ENCODE results near the gene KCNC3. TPM values are rescaled to one million over a fixed set of nuclear protein-coding genes. Genes with fewer than 3 reads are reported as not detected.

Gene KCNC3
- total and polyA plus RNA-seq, 2 of the 13 experiments (the other 11 are each of a cell fraction or from before 2014, with no cell fraction given): 0.29 to 1.7 TPM

GRCh38 chr19:50314724-50315708 lies 14.2 kb downstream of the KCNC3 start:
- in situ Hi-C loops (cut with HindIII; ENCODE audit: extremely low pct_ligation_motif_present, low pct_unique_long_range_greater_than_20kb): no loop called here
- no peak overlapping the region for H3K4me2 ChIP-seq (ENCODE audit: low read depth, low read length)
- ChIA-PET POLR2A (no interaction called here), CTCF (ENCODE audit: low intra/inter-chr PET ratio, low total read pairs) (no interaction called here)
- H3K9ac ChIP-seq (ENCODE audit: insufficient read depth, low read depth, low read length): no peak overlapping the region
- WGBS (ENCODE audit: low lambda C conversion rate): 84% methylated on average over 39 of the region's 40 CpGs
- H3K4me1 ChIP-seq (ENCODE audit: insufficient read depth, low read length): peaks cover 13% of the 10 kb centered on the region
- TF ChIP-seq ATRX (CRISPR knock-in tag; IDR thresholded peaks at IDR 0.05; ENCODE audit: borderline replicate concordance): no peak
- TF ChIP-seq ZNF10 (CRISPR knock-in tag; IDR thresholded peaks at IDR 0.05; ENCODE audit: borderline replicate concordance, low read depth): no peak
- TF ChIP-seq CSRNP1 (CRISPR knock-in tag; IDR thresholded peaks at IDR 0.05): no peak
- TF ChIP-seq ZNF556 (CRISPR knock-in tag; IDR thresholded peaks at IDR 0.05; ENCODE audit: borderline replicate concordance): no peak
- no peak for TF ChIP-seq PCBP2 (optimal IDR thresholded peaks at IDR 0.05; ENCODE audit: low read depth, low read length, poor library complexity, severe bottlenecking)
- TF ChIP-seq IRF1 (CRISPR knock-in tag; IDR thresholded peaks at IDR 0.05; ENCODE audit: low read depth): no peak
- TF ChIP-seq ZNF451 (CRISPR knock-in tag; IDR thresholded peaks at IDR 0.05): no peak
- TF ChIP-seq HOXD1 (CRISPR knock-in tag; IDR thresholded peaks at IDR 0.05): no peak
- no peak for TF ChIP-seq ZNF337 (CRISPR knock-in tag; IDR thresholded peaks at IDR 0.05; ENCODE audit: borderline replicate concordance, low read depth)
- TF ChIP-seq NONO (IDR thresholded peaks at IDR 0.05): no peak
- TF ChIP-seq NONO (CRISPR knock-in tag; conservative IDR thresholded peaks at IDR 0.05): no peak
- no peak for TF ChIP-seq DRAP1 (CRISPR knock-in tag; IDR thresholded peaks at IDR 0.05)
- no peak for TF ChIP-seq NR2F2 (IDR thresholded peaks at IDR 0.05; ENCODE audit: borderline replicate concordance, low read depth)
- no peak for TF ChIP-seq GPBP1L1 (CRISPR knock-in tag; IDR thresholded peaks at IDR 0.05)
- intact Hi-C loops (cut with micrococcal nuclease; ENCODE audit: unreplicated experiment): no loop called here
- no peaks in the 10 kb centered on the region for H3K79me2 ChIP-seq (ENCODE audit: insufficient read depth, low read length)
- H3K27ac ChIP-seq (ENCODE audit: extremely low read length, insufficient read depth, low read length): no peak overlapping the region
- no TSS peak for BruUV-seq (replicated peaks)
- DNase-seq (ENCODE audit: low spot score) (no peak), ATAC-seq (no peak), FAIRE-seq (no peak)
- H3K36me3 ChIP-seq (replicated peaks in 1 of 2; ENCODE audit: control insufficient read depth in 1 of 2, insufficient read depth in 2 of 2, low read length in 2 of 2): no peaks in the 10 kb centered on the region; a peak in 1 of 5 replicates
- H2AFZ ChIP-seq (ENCODE audit: low read length): no peak overlapping the region
- H3K27me3 ChIP-seq (ENCODE audit: control insufficient read depth in 1 of 2, insufficient read depth in 2 of 2, low read length in 2 of 2): no peaks in the 10 kb centered on the region
- no peak overlapping the region for H3K4me3 ChIP-seq (replicated peaks in 1 of 3; ENCODE audit: insufficient read depth in 1 of 3, low read depth in 2 of 3, low read length in 3 of 3)
- no peaks in the 10 kb centered on the region for H4K20me1 ChIP-seq (ENCODE audit: insufficient read depth, low read length)
- H3K9me3 ChIP-seq (ENCODE audit: low read length): no peaks in the 10 kb centered on the region

Measured in HepG2 (cell line).